Ecto neural progenitor cell (in vitro differentiated cells): ENCODE data around the gene GRHPR.

Experiments
- DNase-seq: peaks from one replicate; pipeline ENCODE4 v3.0.0-alpha.2; 2018; ENCODE audit warnings: low spot score

The GRHPR gene

GRCh38 chr9:37480759-37481158, 58.3 kb downstream of the GRHPR start:
- DNase-seq = no peak

- peak; percentile 97 for DNase-seq
These were observed 63.1 kb downstream of the GRHPR start, which contains the start of gene POLR1E for GRCh38 chr9:37485389-37486255. Gene POLR1E, plus strand, starts transcription at chr9:37485948. Its CDS starts 100 bp downstream, at chr9:37486048.

GRCh38 chr9:37486256-37486615, 63.7 kb downstream of the GRHPR start:
- DNase-seq = no peak
